Heart left ventricle (tissue), 13 donors: ENCODE data around the gene TNFRSF8.

Experiments used
- CTCF ChIP-seq, 12 donors: fragments of 200-600 bp; sonication (generic) in 4 of 12; IDR thresholded peaks; one replicate each; pipeline versions ENCODE4 v1.5.0 to v1.8.0; 2018 to 2022; ENCODE audit warnings: antibody characterized with exemption in 12 of 12, mild to moderate bottlenecking in 5 of 12
- POLR2A ChIP-seq, 2 donors: fragments of 450-650 bp; IDR thresholded peaks; one replicate each; pipeline ENCODE4 v1.6.1; 2017; ENCODE audit warnings: antibody characterized with exemption in 2 of 2, mild to moderate bottlenecking in 2 of 2, moderate library complexity in 2 of 2
- donor health status: ischemic (EF 13 %, LVEDD 7.1; RV severe dilation, severe dysfunction).
- donor health status: DM: no; HTN: yes; CAD: no.
- donor health status: DM: no; HTN: no; CAD: no.
- donor health status: ischemic (EF 25% LVEDD 6.9; RV normal size, moderate dysfunction).
- donor health status: ischemic (EF 25% LVEDD 5.7; RV mildly dilated, moderate dysfunction).
- donor health status: ischemic (EF 35%, LVEDD 5.7; RV mildly dilated, moderate dysfunction).
- donor health status: nonischemic (EF 11% LVEDD 7.7; RV severe dilation, severe dysfunction).
- donor health status: DM: yes; HTN: yes; CAD: no.
- donor health status: PGD.
- donor health status: ischemic (EF 29% LVEDD 5.4; RV normal size, mild dysfunction).
- donor health status: nonischemic (EF 23%, LVEDD 6.1; RV moderate dilation, normal function).

GRCh38 chr1:12029720-12030339 is 33.3 kb upstream of the TNFRSF8 start:
- TF ChIP-seq CTCF (IDR thresholded peaks at IDR 0.05) (no peak), POLR2A (IDR thresholded peaks at IDR 0.05) (no peak)
